SK-N-SH treated with all-trans-retinoic acid at 6 μM for 48 hours (cell line): ENCODE data around the gene ADORA1.

Experiments
- ATAC-seq: fragments of 200-7000 bp; cut with Tn5 transposase; 3 replicates; pipeline ENCODE4 v1.9.1; 2020; ENCODE audit warnings: mild to moderate bottlenecking, moderate library complexity
- ARNTL ChIP-seq: fragments of 450-650 bp; formaldehyde crosslinking; IDR thresholded peaks from 2 replicates; pipeline ENCODE4 v1.5.0; 2020; ENCODE audit warnings: low read depth, mild to moderate bottlenecking, moderate library complexity, borderline replicate concordance
- BACH2 ChIP-seq: fragments of 250-450 bp; sonication (Bioruptor Pico); IDR thresholded peaks from 2 replicates; pipeline ENCODE4 v1.9.0; 2021; ENCODE audit warnings: mild to moderate bottlenecking, borderline replicate concordance
- CSDC2 ChIP-seq: fragments of 250-450 bp; sonication (Bioruptor Pico); IDR thresholded peaks from 2 replicates; pipeline ENCODE4 v1.5.0; 2020; ENCODE audit warnings: mild to moderate bottlenecking, moderate library complexity
- ESRRG ChIP-seq: fragments of 250-450 bp; sonication (Bioruptor Pico); IDR thresholded peaks from 2 replicates; pipeline ENCODE4 v1.6.1; 2021; ENCODE audit warnings: mild to moderate bottlenecking
- GLIS3 ChIP-seq: fragments of 250-450 bp; sonication (Bioruptor Pico); IDR thresholded peaks from 2 replicates; pipeline ENCODE4 v1.5.0; 2020; ENCODE audit warnings: mild to moderate bottlenecking, moderate library complexity
- ISL1 ChIP-seq: fragments of 250-450 bp; sonication (Bioruptor Pico); IDR thresholded peaks from 2 replicates; pipeline ENCODE4 v2.1.2; 2022; ENCODE audit warnings: mild to moderate bottlenecking, moderate library complexity
- PPARA ChIP-seq: fragments of 250-450 bp; sonication (Bioruptor Pico); IDR thresholded peaks from 2 replicates; pipeline ENCODE4 v1.5.0; 2020; ENCODE audit warnings: mild to moderate bottlenecking, borderline replicate concordance
- RARB ChIP-seq: fragments of 250-450 bp; sonication (Bioruptor Pico); IDR thresholded peaks from 2 replicates; pipeline ENCODE4 v1.8.0; 2021; ENCODE audit warnings: mild to moderate bottlenecking, moderate library complexity
- SNAI2 ChIP-seq: fragments of 250-450 bp; sonication (Bioruptor Pico); IDR thresholded peaks from 2 replicates; pipeline ENCODE4 v1.5.0; 2020; ENCODE audit warnings: mild to moderate bottlenecking, moderate library complexity
- TCF4 ChIP-seq: fragments of 250-450 bp; sonication (Bioruptor Pico); IDR thresholded peaks from 2 replicates; pipeline ENCODE4 v1.8.0; 2021; ENCODE audit warnings: mild to moderate bottlenecking, moderate library complexity, borderline replicate concordance
- ZC3H10 ChIP-seq: fragments of 250-450 bp; sonication (Bioruptor Pico); IDR thresholded peaks from 2 replicates; pipeline ENCODE4 v1.5.1; 2021; ENCODE audit warnings: mild to moderate bottlenecking, moderate library complexity
- ZFP3 ChIP-seq: fragments of 250-450 bp; sonication (Bioruptor Pico); IDR thresholded peaks from 2 replicates; pipeline ENCODE4 v1.5.0; 2020; ENCODE audit warnings: mild to moderate bottlenecking, moderate library complexity
- ZFP30 ChIP-seq: fragments of 450-650 bp; formaldehyde crosslinking; IDR thresholded peaks from 2 replicates; pipeline ENCODE4 v1.5.0; 2022; ENCODE audit warnings: mild to moderate bottlenecking, moderate library complexity
- ZNF565 ChIP-seq: fragments of 450-650 bp; formaldehyde crosslinking; conservative IDR thresholded peaks from 2 replicates; pipeline ENCODE4 v1.5.0; 2020; ENCODE audit warnings: low read depth, mild to moderate bottlenecking, moderate library complexity
- ZNF70 ChIP-seq: fragments of 450-650 bp; formaldehyde crosslinking; IDR thresholded peaks from 2 replicates; pipeline ENCODE4 v1.5.0; 2020; ENCODE audit warnings: mild to moderate bottlenecking, moderate library complexity
- ZNF8 ChIP-seq: fragments of 450-650 bp; formaldehyde crosslinking; IDR thresholded peaks from 2 replicates; pipeline ENCODE4 v1.5.0; 2020; ENCODE audit warnings: mild to moderate bottlenecking, moderate library complexity
- TF ChIP-seq, protein P1 (sequence below): fragments of 250-450 bp; sonication (Bioruptor Pico); IDR thresholded peaks from 2 replicates; pipeline ENCODE4 v1.8.0; 2021; ENCODE audit warnings: low read depth, mild to moderate bottlenecking, moderate library complexity, borderline replicate concordance
- TF ChIP-seq, protein P2 (sequence below): fragments of 250-450 bp; sonication (Bioruptor Pico); IDR thresholded peaks from 2 replicates; pipeline ENCODE4 v1.5.0; 2020; ENCODE audit warnings: mild to moderate bottlenecking, moderate library complexity
- TF ChIP-seq, protein P3 (sequence below): fragments of 250-450 bp; sonication (Bioruptor Pico); IDR thresholded peaks from 2 replicates; pipeline ENCODE4 v1.5.1; 2020; ENCODE audit warnings: low read depth, mild to moderate bottlenecking, moderate library complexity
- TF ChIP-seq, protein P4 (sequence below): fragments of 250-450 bp; sonication (Bioruptor Pico); IDR thresholded peaks from 2 replicates; pipeline ENCODE4 v1.8.0; 2020; ENCODE audit warnings: mild to moderate bottlenecking, moderate library complexity, borderline replicate concordance

Gene ADORA1

DNA sequence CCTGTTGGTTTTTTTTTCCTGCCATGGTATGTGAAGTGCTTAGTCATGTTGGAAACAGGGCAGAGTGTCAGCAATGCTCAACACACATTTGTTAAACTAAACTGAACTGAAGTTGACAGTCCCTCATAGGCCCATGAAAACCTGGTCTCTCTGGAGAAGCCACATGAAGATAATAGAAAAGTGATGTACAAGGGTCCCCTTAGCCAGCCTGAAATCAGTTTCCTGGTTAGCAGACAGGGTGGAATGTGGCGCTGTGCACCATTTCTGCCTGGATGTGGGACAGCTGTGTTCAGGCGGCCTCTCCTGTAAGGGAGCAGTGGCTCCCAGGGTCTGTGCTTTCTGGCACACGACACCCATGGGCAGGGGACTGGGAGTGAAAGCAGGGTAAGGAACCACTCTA lies 68.8 kb downstream of the ADORA1 start:
- peak; percentile 43 for ATAC-seq
- TF ChIP-seq GLIS3 (CRISPR knock-in tag): no peak
- TF ChIP-seq, protein P1, sequence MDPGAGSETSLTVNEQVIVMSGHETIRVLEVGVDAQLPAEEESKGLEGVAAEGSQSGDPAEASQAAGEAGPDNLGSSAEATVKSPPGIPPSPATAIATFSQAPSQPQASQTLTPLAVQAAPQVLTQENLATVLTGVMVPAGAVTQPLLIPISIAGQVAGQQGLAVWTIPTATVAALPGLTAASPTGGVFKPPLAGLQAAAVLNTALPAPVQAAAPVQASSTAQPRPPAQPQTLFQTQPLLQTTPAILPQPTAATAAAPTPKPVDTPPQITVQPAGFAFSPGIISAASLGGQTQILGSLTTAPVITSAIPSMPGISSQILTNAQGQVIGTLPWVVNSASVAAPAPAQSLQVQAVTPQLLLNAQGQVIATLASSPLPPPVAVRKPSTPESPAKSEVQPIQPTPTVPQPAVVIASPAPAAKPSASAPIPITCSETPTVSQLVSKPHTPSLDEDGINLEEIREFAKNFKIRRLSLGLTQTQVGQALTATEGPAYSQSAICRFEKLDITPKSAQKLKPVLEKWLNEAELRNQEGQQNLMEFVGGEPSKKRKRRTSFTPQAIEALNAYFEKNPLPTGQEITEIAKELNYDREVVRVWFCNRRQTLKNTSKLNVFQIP (CRISPR knock-in tag): no peak
- TF ChIP-seq PPARA (CRISPR knock-in tag): no peak
- TF ChIP-seq ZFP3 (CRISPR knock-in tag): no peak
- no peak for TF ChIP-seq TCF4 (CRISPR knock-in tag)
- TF ChIP-seq, all 23 proteins: peak for 0

DNA sequence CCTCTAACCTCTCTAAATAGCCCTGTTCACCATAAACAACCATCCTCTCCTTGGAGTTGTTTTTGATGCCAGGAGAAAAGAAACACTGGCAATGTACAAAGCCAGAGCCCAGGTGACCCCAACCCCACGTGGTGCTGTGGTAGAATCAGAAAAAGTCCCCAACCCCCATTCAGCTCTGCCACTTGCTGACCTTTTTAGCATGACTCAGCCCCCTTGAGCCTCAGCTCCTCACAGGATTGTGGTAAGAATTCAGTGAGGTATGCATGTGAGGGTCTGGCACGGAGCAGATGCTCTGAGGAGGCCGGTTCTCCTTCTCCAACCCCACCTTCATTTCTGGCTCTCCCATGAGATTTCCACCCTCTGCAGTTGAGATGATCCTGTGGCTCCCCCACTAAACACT lies 70.1 kb downstream of the ADORA1 start:
- ATAC-seq: peak; percentile 64

DNA sequence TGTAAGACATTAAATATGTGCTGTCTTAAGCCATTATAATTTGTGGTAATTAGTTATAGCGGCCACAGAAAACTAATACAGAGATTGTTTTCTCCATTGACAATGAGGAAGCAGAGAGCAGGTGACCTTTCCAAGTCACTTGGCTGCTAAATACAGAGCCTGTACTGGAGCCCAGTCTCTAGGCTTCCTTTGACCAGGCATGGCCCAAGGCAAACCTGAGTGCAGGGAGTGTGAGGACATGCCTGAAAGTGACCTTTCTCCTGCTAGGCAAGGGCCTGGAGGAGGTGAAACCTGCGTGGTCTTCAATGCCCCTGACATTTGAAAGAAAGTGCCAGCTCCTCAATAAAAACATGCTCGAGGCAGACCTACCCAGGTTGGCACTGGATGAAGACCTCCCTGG lies 71.5 kb downstream of the ADORA1 start:
- TF ChIP-seq, protein P2, sequence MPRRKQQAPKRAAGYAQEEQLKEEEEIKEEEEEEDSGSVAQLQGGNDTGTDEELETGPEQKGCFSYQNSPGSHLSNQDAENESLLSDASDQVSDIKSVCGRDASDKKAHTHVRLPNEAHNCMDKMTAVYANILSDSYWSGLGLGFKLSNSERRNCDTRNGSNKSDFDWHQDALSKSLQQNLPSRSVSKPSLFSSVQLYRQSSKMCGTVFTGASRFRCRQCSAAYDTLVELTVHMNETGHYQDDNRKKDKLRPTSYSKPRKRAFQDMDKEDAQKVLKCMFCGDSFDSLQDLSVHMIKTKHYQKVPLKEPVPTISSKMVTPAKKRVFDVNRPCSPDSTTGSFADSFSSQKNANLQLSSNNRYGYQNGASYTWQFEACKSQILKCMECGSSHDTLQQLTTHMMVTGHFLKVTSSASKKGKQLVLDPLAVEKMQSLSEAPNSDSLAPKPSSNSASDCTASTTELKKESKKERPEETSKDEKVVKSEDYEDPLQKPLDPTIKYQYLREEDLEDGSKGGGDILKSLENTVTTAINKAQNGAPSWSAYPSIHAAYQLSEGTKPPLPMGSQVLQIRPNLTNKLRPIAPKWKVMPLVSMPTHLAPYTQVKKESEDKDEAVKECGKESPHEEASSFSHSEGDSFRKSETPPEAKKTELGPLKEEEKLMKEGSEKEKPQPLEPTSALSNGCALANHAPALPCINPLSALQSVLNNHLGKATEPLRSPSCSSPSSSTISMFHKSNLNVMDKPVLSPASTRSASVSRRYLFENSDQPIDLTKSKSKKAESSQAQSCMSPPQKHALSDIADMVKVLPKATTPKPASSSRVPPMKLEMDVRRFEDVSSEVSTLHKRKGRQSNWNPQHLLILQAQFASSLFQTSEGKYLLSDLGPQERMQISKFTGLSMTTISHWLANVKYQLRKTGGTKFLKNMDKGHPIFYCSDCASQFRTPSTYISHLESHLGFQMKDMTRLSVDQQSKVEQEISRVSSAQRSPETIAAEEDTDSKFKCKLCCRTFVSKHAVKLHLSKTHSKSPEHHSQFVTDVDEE (CRISPR knock-in tag): no peak
- TF ChIP-seq ZFP30 (CRISPR knock-in tag) (no peak), PPARA (CRISPR knock-in tag) (no peak), ESRRG (CRISPR knock-in tag) (no peak), ZC3H10 (CRISPR knock-in tag) (no peak)
- no peak for ATAC-seq

More for the DNA sequence above, 70.1 kb downstream of the ADORA1 start:
- no peak for TF ChIP-seq GLIS3 (CRISPR knock-in tag)
- no peak for TF ChIP-seq ZNF565 (CRISPR knock-in tag)

DNA sequence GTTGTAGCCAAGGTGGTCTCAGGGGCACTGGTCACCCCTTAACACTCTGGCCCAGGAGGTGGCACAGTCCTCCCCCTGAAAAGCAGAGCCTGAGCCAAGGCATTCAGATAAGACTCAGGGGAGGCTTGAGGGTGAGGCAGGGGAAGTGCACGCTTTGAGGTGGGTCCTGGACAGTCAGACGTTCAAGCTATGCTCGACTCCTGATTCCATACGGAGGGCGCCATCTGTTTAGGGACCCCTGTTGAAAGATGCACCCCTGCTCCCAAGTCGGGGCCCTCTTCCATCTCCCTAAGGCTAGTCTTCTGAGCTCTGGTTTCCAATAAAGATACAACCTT lies 71.9 kb downstream of the ADORA1 start:
- ATAC-seq: no peak

DNA sequence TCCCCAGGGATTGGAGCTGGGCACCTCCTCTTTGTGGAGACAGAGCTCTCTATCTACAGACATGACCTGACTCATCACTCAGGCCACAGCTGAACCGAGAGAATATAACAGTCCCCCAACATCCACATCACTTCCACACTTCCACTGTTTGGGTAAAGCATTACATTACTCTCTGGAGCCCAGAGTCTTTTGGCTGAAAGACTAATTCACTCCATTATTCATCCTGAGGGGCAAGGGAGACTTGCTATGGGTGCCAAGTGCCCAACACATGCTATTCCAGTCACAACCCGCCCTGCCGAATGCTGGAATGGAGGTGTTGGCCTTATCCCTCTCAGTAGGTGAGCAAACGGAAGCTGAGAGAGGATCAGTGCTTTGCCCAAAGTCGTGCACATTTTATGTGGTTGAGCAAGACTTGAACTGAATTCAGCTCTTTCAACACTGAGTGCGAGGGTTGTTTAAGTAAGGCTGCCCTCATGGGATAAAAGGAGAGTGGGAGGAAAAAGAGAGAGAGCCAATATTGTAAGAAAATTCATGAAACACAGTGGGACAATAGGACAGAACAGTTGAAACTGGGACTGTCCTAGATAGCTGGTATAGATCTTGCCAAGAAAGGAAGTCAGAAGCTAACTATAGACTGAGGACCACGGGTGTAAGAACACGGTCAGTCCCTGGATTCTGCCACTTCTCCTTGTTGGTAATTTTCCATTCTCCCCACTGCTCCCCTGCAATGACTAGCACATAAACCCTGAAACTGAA lies 72.5 kb downstream of the ADORA1 start:
- ATAC-seq: no peak
- TF ChIP-seq, protein P3, sequence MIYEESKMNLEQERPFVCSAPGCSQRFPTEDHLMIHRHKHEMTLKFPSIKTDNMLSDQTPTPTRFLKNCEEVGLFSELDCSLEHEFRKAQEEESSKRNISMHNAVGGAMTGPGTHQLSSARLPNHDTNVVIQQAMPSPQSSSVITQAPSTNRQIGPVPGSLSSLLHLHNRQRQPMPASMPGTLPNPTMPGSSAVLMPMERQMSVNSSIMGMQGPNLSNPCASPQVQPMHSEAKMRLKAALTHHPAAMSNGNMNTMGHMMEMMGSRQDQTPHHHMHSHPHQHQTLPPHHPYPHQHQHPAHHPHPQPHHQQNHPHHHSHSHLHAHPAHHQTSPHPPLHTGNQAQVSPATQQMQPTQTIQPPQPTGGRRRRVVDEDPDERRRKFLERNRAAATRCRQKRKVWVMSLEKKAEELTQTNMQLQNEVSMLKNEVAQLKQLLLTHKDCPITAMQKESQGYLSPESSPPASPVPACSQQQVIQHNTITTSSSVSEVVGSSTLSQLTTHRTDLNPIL (CRISPR knock-in tag): no peak
- TF ChIP-seq CSDC2 (no peak), BACH2 (CRISPR knock-in tag) (no peak), ZNF70 (CRISPR knock-in tag) (no peak), ARNTL (CRISPR knock-in tag) (no peak), ESRRG (CRISPR knock-in tag) (no peak), ZFP3 (CRISPR knock-in tag) (no peak), TCF4 (CRISPR knock-in tag) (no peak), PPARA (CRISPR knock-in tag) (no peak), RARB (CRISPR knock-in tag) (no peak), ZNF8 (CRISPR knock-in tag) (no peak), ZNF565 (CRISPR knock-in tag) (no peak), GLIS3 (CRISPR knock-in tag) (no peak), ZC3H10 (CRISPR knock-in tag) (no peak)
- TF ChIP-seq, protein P4, sequence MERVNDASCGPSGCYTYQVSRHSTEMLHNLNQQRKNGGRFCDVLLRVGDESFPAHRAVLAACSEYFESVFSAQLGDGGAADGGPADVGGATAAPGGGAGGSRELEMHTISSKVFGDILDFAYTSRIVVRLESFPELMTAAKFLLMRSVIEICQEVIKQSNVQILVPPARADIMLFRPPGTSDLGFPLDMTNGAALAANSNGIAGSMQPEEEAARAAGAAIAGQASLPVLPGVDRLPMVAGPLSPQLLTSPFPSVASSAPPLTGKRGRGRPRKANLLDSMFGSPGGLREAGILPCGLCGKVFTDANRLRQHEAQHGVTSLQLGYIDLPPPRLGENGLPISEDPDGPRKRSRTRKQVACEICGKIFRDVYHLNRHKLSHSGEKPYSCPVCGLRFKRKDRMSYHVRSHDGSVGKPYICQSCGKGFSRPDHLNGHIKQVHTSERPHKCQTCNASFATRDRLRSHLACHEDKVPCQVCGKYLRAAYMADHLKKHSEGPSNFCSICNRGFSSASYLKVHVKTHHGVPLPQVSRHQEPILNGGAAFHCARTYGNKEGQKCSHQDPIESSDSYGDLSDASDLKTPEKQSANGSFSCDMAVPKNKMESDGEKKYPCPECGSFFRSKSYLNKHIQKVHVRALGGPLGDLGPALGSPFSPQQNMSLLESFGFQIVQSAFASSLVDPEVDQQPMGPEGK (CRISPR knock-in tag): no peak
- TF ChIP-seq, protein P2 (CRISPR knock-in tag): no peak

More for the DNA sequence above, 71.9 kb downstream of the ADORA1 start:
- TF ChIP-seq ISL1 (CRISPR knock-in tag) (no peak), GLIS3 (CRISPR knock-in tag) (no peak), SNAI2 (no peak)
- TF ChIP-seq, protein P1 (CRISPR knock-in tag): no peak
